Measurements from ENCODE around the gene KRT2.

DNA sequence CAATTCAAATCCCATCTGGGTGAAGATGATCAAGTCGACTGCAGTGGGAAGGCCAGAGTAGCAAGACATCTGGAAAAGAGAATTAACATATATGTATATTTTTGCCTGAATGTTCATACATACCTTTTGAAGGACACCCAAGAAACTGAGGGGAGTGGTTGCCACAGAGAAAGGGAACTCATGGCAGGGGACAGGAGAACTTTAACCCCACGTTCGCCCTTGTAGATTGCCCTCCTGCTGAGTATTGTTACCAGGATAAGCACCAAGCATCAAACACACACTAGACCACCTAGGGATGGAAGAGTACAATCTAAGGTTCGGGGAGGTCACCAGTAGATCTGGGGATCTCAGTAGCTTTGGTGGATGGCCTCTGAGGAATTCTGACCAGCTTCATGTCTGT is 18.5 kb upstream of the KRT2 start:
- TF ChIP-seq, protein P1, sequence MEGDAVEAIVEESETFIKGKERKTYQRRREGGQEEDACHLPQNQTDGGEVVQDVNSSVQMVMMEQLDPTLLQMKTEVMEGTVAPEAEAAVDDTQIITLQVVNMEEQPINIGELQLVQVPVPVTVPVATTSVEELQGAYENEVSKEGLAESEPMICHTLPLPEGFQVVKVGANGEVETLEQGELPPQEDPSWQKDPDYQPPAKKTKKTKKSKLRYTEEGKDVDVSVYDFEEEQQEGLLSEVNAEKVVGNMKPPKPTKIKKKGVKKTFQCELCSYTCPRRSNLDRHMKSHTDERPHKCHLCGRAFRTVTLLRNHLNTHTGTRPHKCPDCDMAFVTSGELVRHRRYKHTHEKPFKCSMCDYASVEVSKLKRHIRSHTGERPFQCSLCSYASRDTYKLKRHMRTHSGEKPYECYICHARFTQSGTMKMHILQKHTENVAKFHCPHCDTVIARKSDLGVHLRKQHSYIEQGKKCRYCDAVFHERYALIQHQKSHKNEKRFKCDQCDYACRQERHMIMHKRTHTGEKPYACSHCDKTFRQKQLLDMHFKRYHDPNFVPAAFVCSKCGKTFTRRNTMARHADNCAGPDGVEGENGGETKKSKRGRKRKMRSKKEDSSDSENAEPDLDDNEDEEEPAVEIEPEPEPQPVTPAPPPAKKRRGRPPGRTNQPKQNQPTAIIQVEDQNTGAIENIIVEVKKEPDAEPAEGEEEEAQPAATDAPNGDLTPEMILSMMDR (IDR thresholded peaks at IDR 0.05 in 8 of 11, conservative IDR thresholded peaks at IDR 0.05 in 3 of 11) = no peak
- TF ChIP-seq POLR2A (IDR thresholded peaks at IDR 0.05) = no peak

Data from spleen (tissue), 7 donors.